ENCODE measurements around the gene MAPRE3.

GRCh38 chr2:27042985-27043634, 72.7 kb downstream of the MAPRE3 start:
- TF ChIP-seq CTCF (IDR thresholded peaks at IDR 0.05) (no peak), POLR2A (IDR thresholded peaks at IDR 0.05) (no peak)

Data from Peyer's patch (tissue), 4 donors.